Measurements from ENCODE around the gene NSD2.

DNA sequence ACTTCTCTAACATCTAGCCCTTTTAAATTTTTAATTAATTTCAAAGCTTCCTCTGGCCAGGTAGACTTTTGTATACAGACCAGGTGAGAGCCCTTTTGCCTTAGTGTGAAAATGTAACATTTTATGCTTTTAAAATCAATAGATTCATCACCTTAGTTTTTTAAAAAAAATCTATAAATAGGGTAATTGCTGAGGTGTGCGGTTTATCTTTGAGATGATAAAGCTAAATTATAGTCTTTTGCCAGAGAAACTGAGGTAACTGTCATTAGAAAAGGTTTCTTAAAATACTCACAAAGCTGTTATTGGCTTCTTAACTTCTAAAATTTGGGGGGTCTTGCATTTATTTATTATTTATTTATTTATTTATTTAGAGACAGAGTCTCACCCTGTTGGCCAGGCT, 74.7 kb downstream of the NSD2 start:
- TF ChIP-seq, protein P1, sequence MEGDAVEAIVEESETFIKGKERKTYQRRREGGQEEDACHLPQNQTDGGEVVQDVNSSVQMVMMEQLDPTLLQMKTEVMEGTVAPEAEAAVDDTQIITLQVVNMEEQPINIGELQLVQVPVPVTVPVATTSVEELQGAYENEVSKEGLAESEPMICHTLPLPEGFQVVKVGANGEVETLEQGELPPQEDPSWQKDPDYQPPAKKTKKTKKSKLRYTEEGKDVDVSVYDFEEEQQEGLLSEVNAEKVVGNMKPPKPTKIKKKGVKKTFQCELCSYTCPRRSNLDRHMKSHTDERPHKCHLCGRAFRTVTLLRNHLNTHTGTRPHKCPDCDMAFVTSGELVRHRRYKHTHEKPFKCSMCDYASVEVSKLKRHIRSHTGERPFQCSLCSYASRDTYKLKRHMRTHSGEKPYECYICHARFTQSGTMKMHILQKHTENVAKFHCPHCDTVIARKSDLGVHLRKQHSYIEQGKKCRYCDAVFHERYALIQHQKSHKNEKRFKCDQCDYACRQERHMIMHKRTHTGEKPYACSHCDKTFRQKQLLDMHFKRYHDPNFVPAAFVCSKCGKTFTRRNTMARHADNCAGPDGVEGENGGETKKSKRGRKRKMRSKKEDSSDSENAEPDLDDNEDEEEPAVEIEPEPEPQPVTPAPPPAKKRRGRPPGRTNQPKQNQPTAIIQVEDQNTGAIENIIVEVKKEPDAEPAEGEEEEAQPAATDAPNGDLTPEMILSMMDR (IDR thresholded peaks at IDR 0.05), result no peak
- no peak for TF ChIP-seq POLR2A (IDR thresholded peaks at IDR 0.05)
